Measurements from ENCODE around the gene ATXN7L1. TPM values are rescaled to one million over a fixed set of nuclear protein-coding genes. Genes with fewer than 3 reads are reported as not detected.
A peak's percentile ranks its signal among the peaks of the same experiment; 100 is the strongest.

ATXN7L1 gene
- total and polyA plus RNA-seq, 9 donors, result 5.0 to 17.6 (median 11.4) TPM

GRCh38 chr7:105799677-105800076, 76.7 kb downstream of the ATXN7L1 start:
- no peak for DNase-seq
- H3K4me3 ChIP-seq, result no peak overlapping the region
- H3K27me3 ChIP-seq, result no peaks in the 10 kb centered on the region
- intact Hi-C loops (cut with DNase I), result no loop called here
- TF ChIP-seq EP300 (IDR thresholded peaks at IDR 0.05) (no peak), CTCF (IDR thresholded peaks at IDR 0.05) (no peak), POLR2A (IDR thresholded peaks at IDR 0.05) (no peak)
- no peaks in the 10 kb centered on the region for H3K9me3 ChIP-seq
- H3K36me3 ChIP-seq, result no peaks in the 10 kb centered on the region
- H3K4me1 ChIP-seq (ENCODE audit: insufficient read depth), result peaks cover 9% of the 10 kb centered on the region
- no peak overlapping the region for H3K27ac ChIP-seq
- WGBS, 3 donors, result 77 to 82% (median 78%) methylated on average over 7 of the region's 7 CpGs

- intact Hi-C loops (cut with DNase I), result no loop called here
- Histone ChIP-seq H3K27ac (no peak overlapping the region), H3K4me3 (no peak overlapping the region), H3K4me1 (ENCODE audit: insufficient read depth) (peaks cover 11% of the 10 kb centered on the region), H3K36me3 (no peaks in the 10 kb centered on the region), H3K9me3 (no peaks in the 10 kb centered on the region), H3K27me3 (no peaks in the 10 kb centered on the region)
- no peak for TF ChIP-seq POLR2A (IDR thresholded peaks at IDR 0.05)
- no peak for TF ChIP-seq EP300 (IDR thresholded peaks at IDR 0.05)
- TF ChIP-seq CTCF (IDR thresholded peaks at IDR 0.05), result no peak
- 85 to 96% (median 95%) methylated on average over 4 of the region's 4 CpGs for WGBS, 3 donors
- DNase-seq, result no peak
Observed at GRCh38 chr7:105799006-105799405, 77.4 kb downstream of the ATXN7L1 start.

- peaks cover 12% of the 10 kb centered on the region for H3K4me1 ChIP-seq (ENCODE audit: insufficient read depth)
- DNase-seq, result no peak
- H3K36me3 ChIP-seq, result no peaks in the 10 kb centered on the region
- no peaks in the 10 kb centered on the region for H3K9me3 ChIP-seq
- no peaks in the 10 kb centered on the region for H3K27me3 ChIP-seq
- H3K27ac ChIP-seq, result peak overlapping the region in 1 of 2 donors; percentile 81
- WGBS, 3 donors, result 85 to 92% (median 86%) methylated on average over 7 of the region's 7 CpGs
- TF ChIP-seq CTCF (IDR thresholded peaks at IDR 0.05) (no peak), EP300 (IDR thresholded peaks at IDR 0.05) (no peak), POLR2A (IDR thresholded peaks at IDR 0.05) (no peak)
- no peak overlapping the region for H3K4me3 ChIP-seq
- intact Hi-C loops (cut with DNase I), result no loop called here
Observed at GRCh38 chr7:105797652-105798051, 78.7 kb downstream of the ATXN7L1 start.

- H3K9me3 ChIP-seq, result no peaks in the 10 kb centered on the region
- peaks cover 12% of the 10 kb centered on the region for H3K4me1 ChIP-seq (ENCODE audit: insufficient read depth)
- H3K27ac ChIP-seq, result peak overlapping the region; percentile 6 to 81
- no peak for DNase-seq
- H3K4me3 ChIP-seq, result no peak overlapping the region
- 6 to 42% (median 17%) methylated on average over 2 of the region's 2 CpGs for WGBS, 3 donors
- no peaks in the 10 kb centered on the region for H3K27me3 ChIP-seq
- no peaks in the 10 kb centered on the region for H3K36me3 ChIP-seq
- TF ChIP-seq EP300 (IDR thresholded peaks at IDR 0.05) (no peak), CTCF (IDR thresholded peaks at IDR 0.05) (no peak), POLR2A (IDR thresholded peaks at IDR 0.05) (no peak)
- intact Hi-C loops (cut with DNase I), result no loop called here
Observed at GRCh38 chr7:105796365-105796764, 80.0 kb downstream of the ATXN7L1 start.
